ENCODE data around the gene UBE2G1.
"Not testable (repeated sequence)": the region's sequence is repeated elsewhere in the genome, so short reads cannot be mapped to it uniquely, and the experiment has no call there.

The UBE2G1 gene, protein sequence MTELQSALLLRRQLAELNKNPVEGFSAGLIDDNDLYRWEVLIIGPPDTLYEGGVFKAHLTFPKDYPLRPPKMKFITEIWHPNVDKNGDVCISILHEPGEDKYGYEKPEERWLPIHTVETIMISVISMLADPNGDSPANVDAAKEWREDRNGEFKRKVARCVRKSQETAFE

DNA sequence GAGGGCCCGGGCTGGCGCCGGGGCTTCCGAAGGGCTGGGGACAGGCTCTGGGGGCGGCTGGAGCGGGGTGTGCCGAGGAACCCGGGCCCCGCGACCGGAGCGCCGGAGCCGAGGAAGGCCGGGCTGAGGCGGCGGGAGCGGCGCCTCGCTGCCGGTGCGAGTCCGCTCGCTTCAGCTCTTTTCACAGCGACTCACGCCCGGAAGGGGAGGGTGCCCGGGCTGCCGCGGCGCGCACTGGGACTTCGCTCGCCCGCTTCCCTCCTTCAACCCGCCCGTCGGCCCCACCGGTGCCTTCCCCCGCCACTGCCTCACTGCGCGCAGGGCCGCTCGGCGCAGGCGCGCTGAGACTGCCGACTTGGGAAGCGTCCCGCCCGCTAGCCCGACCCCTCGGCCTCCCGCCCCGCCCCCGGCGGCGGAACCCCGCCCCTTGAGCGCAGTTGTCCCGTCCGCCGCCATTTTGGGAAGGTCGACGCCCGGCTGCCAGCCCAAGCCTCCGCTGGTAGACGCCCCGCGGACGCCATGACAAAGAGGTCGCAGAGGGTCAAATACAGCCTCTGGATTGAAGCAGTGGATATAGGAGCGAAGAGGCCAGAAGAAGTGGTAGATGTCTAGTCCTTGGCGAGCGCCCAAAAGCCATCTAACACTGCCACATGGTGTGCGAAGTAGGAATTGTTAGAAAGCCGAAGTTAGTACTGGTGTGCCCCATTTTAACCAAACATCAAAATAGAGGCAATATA lies at the start of gene UBE2G1:
UBE2G1 (minus strand) TSS at position 349 of the 737 bp plus-strand sequence. CDS start 359 bp downstream, outside the sequence.
- DNase-seq (ENCODE audit: low read depth), result peak; percentile 96

DNA sequence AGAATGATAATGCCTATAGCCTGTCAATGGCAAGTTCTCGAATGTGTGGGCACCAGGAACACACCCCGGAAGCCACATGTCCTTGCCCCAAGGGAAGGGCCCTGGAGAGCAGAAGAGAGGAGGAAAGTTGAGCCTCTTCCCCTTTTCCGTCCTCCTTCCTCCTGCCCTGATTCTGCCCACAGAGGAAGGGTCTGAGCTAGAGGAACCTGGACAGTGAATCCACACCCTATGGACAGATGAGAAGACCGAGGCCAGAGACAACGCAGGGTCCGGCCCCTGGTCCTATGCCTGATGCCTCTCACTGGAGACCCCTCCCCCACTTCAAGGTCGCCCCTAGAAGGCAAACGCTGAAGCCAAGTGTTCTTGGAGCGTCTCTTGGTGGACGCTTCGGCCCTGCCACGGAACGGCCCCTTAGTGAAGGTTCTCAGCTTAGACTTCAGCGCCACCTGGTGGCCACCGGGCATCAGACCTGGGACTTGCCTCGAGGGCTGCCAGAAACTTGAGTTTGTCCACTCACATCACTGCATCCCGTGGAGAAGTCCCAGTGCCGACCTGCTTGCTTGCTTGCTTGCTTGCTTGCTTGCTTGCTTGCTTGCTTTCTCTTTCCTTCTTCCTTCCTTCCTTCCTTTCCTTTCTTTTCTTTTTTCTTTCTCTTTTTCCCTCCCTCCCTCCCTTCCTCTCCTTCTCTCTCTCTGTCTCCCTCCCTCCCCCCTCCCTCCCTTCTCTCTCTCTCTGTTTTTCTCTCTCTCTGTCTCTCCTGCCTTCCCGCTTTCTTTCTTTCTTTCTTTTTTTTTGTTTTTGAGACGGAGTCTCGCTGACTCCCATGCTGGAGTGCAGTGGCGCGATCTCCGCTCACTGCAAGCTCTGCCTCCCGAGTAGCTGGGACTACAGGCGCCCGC lies 46.7 kb upstream of the UBE2G1 start:
- DNase-seq (ENCODE audit: low read depth), result peak; percentile 67

DNA sequence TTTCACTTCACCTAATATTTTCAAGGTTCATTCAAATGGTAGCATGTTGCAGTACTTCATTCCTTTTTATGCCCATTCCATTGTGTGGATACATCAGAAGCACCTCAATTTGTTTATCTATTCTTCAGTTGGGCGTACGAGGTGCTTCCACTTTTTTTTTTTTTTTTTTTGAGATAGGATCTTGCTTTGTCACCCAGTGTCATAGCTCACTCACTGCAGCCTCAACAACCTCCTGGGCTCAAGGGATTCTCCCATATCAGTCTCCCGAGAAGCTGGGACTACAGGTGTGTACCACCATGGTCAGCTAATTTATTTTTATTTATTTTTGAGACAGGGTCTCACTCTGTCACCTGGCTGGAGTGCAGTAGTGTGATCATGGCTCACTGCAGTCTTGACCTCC lies 44.7 kb upstream of the UBE2G1 start:
- DNase-seq (ENCODE audit: low read depth), result no peak

DNA sequence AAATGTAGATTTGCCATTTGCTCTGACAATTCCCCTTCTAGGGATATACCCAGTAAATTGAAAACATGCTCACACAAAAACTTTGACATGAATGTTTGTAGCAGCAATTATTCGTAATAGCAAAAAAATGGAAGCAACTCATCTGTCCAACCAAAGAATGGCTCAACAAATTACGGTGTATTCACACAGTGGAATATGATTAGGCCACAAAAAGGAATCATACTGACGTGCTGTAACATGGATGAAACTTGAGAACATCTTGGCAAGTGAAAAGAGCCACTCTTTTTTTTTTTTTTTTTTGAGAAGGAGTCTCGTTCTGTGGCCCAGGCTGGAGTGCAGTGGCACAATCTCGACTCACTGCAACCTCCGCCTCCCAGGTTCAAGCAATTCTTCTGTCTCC lies 43.2 kb upstream of the UBE2G1 start:
- no peak for DNase-seq (ENCODE audit: low read depth)

DNA sequence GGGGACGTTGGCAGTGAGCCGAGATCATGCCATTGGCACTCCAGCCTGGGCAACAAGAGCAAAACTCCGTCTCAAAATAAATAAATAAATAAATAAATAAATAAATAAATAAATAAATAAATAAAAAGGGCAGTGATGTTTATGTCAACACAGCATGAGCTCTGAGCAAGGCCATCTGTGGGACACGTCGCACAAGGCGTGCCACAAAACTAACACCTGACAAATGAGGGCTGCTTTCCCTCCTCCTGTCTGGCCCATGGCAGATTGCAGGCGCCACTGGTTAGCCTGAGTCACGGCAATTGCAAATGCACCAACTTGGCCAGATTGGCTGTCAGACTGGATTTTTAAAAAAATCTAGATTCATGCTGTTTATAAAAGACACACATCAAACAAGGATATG lies 41.4 kb upstream of the UBE2G1 start:
- DNase-seq (ENCODE audit: low read depth), result no peak

DNA sequence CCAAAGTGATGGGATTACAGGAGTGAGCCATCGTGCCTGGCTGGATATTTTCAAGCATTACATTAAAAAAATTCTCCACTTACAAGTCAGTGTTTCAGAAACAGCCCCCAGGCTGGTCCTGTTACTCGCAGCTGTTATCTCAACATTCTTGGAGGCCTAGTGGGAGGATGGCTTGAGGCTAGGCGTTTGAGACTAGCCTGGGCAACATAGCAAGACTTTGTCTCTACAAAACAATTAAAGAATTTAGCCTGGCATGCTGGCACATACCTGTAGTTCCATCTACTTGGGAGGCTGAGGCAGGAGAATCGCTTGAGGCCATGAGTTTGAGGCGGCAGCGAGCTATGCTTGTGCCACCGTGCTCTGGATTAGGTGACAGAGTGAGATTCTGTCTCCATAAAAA lies 40.7 kb upstream of the UBE2G1 start:
- no peak for DNase-seq (ENCODE audit: low read depth)

DNA sequence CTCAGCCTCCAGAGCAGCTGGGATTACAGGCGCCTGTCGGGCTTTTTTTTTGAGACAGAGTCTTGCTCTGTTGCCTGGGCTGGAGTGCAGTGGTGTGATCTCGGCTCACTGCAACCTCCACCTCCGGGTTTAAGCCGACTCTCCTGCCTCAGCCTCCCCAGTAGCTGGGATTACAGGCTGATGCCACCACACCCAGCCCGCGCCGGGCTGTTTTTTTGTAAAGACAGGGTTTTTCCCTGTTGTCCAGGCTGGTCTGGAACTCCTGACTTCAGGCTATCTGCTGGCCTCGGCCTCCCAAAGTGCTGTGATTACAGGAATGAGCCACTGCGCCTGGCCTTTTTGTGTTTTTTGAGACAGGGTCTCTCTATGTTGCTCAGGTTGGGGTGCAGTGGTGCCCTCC lies 39.9 kb upstream of the UBE2G1 start:
- no peak for DNase-seq (ENCODE audit: low read depth)

DNA sequence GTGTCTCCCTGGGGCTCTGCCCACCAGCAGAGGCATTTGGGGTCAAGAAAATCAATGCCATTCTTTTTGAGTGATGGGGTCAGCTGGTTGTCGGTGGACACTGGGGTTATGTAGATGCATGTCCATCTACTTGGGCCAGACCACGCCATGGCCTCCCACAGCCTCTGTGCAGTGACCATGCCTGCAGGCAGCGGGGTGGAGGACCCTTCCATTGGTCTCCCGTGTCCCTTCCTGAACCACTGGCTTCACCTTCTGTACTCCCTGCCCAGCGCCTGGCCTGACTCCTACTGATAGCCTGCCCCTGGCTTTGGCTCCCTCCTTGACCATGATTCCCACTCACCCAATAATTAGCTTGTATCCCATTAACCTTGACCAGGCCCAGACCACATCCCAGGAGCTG lies 39.2 kb upstream of the UBE2G1 start:
- DNase-seq (ENCODE audit: low read depth), result no peak

DNA sequence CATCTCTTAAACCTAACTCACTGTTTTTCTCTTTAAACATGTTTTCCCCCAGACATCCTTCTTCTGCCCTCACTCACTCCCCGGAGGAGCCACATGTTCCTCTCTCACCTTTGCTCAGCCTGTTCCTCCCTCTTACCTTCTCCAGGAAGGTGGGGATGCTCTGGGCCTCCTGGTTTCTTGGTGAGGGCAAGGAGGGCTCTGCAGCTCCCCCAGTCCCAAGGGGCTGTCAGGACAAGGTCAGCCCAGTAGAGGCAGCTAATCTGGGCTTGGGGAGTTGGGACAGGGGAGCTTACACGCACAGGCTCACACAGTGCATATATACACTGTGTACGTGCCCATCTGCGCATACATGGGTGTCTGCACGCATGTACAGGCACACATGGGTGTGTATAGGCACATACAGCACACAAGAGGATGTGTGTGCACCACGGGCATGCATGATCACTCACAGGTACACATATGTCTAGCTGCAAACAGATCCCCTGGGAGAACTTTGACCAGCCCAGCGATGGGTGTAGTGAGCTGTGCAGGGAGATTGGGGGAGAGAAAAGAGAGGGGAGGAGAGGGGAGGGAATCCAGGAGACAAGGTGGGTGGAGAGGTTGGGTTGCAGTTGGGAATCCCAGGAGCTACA lies 38.7 kb upstream of the UBE2G1 start:
- no peak for DNase-seq (ENCODE audit: low read depth)

DNA sequence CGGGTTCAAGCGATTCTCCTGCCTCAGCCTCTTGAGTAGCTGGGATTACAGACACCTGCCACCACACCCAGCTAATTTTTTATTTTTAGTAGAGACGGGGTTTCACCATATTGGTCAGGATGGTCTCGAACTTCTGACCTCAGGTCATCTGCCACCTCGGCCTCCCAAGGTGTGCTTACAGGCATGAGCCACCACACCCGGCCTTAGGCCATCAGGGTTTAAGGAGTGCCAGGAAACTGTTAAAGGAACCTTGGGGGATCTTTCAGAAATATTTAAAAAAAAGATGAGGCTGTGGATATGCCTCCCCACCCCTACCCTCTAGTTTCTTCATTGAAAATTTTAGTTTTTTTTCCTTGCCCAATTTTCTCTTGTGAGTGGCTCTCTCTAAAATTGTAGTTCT lies 31.4 kb upstream of the UBE2G1 start:
- no peak for DNase-seq (ENCODE audit: low read depth)

DNA sequence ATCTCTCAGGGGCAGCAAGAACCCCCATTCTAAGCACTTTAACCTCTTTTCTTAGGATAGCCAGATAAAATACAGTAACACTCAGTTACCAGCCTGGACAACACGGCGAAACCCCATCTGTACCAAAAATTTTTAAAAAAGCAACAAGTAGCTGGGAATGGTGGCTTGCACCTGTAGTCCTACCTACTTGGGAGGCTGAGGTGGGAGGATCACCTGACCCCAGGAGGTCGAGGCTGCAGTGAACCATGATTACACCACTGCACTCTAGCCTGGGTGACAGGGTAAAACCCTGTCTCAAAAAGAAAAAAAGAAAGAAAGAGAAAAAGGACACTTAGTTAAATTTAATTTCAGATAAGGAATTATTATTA lies 28.6 kb upstream of the UBE2G1 start:
- DNase-seq (ENCODE audit: low read depth), result no peak

DNA sequence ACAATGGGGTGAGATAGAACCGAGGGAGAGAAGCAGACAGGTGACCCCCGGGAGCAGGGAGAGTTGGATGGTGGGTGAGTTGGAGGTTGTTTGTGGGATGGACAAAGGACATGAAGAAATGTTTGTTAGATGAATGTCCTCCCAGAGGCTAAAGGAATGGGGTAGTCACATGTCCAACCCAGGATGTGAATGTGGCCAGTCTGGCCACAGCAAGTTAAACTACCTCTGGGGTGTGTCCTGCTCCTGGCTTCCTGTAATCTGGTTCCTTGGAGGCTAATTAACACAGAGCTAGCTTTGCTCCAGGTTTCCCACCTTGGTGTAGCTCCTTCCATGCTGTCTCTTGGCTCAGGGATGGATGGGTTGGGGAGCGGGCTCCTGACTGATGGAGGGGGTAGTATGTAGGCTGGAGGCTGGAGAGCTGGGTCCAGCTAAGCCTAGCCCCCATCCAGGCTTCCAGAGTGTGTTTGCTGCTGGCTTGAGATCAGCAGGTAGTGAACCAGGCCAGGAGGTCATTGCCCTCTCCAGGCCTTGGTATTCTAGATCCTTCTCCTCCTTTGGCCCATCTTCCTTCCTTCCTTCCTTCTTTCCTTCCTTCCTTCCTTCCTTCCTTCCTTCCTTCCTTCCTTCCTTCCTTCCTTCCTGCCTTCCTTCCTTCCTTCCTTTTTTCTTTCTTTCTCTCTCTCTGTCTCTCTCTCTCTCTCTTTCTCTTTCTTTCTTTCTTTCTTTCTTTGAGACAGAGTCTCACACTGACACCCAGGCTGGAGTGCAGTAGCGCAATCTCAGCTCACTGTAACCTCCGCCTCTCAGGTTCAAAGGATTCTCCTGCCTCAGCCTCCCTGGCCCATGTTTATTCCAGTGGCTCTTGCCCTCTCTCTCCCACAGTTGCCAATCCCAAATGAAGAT lies 28.0 kb upstream of the UBE2G1 start:
- no peak for DNase-seq (ENCODE audit: low read depth)

DNA sequence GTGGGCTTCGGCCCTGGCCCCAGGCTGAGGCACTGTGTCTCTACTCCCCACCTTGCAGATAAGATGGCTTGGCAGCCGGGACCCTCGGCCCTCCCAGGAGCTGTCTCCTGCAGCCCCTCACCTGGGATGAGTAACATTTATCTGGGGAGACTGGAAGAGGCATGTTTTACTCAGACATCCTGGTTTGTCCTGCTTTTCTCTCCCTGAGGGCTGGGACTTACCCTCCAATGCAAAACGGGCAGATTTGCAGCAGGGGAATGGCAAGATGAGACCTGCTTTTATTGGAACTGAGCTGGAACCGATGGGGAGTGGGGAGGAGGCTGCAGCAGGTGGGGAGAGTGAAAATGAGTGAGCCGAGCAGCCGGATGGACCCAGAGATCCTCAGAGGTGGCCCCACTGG lies 27.3 kb upstream of the UBE2G1 start:
- DNase-seq (ENCODE audit: low read depth), result no peak

DNA sequence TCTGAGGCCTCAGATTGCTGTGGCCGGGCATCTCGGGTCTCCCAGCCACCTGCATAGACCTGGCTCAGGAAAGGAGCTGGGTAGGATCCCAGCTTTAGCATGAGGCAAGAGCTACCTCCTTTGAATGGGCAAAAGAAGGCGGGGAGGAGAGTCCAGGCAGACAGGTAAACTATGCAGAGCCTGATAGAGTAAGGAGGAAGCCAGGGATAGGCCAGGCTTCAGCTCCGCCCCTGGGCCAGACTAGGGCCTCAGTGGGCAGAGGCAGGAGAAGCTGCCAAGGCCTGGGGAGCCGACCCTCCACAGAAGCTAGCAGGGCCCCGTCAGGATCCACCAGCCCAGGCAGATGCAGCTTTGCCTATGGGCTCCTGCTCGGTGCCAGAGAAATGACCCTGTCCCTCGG lies 22.6 kb upstream of the UBE2G1 start:
- no peak for DNase-seq (ENCODE audit: low read depth)

DNA sequence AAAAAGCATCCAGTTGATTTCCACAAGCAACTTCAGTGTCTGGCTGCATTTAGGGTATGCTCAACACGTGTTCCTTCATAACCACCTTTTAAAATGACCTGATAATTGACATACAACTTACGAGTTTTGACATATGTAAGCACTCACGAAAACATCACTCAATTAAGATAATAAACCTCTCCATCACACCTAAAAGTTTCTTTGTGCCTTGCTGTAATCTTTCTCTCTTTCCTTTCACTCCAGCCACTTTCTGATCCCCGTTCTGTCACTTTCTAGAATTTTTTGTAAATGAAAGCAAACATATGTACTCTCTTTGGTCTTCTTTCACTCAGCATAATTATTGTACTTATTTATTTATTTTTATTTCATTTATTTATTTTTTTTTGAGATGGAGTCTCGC lies 20.7 kb upstream of the UBE2G1 start:
- DNase-seq (ENCODE audit: low read depth), result no peak

DNA sequence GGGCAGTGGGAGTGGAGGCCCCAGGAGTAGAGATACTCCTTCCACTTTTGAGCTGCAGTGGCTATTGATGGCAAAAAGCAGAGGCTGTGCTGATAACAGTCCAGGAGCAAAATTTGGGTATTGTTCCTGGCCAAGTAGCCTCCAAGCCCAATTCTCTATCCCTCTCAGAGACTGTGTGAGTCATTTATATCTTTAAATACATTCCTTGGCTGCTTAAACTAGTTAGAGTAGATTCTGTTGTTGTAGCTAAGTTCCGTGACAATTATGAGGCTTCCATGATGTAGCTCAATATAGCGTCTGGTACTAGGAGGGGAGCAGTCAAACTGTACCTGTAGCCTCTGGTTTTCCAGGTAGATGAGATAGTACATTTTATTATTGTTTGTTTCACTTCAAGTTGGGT lies 19.9 kb upstream of the UBE2G1 start:
- DNase-seq (ENCODE audit: low read depth), result no peak

DNA sequence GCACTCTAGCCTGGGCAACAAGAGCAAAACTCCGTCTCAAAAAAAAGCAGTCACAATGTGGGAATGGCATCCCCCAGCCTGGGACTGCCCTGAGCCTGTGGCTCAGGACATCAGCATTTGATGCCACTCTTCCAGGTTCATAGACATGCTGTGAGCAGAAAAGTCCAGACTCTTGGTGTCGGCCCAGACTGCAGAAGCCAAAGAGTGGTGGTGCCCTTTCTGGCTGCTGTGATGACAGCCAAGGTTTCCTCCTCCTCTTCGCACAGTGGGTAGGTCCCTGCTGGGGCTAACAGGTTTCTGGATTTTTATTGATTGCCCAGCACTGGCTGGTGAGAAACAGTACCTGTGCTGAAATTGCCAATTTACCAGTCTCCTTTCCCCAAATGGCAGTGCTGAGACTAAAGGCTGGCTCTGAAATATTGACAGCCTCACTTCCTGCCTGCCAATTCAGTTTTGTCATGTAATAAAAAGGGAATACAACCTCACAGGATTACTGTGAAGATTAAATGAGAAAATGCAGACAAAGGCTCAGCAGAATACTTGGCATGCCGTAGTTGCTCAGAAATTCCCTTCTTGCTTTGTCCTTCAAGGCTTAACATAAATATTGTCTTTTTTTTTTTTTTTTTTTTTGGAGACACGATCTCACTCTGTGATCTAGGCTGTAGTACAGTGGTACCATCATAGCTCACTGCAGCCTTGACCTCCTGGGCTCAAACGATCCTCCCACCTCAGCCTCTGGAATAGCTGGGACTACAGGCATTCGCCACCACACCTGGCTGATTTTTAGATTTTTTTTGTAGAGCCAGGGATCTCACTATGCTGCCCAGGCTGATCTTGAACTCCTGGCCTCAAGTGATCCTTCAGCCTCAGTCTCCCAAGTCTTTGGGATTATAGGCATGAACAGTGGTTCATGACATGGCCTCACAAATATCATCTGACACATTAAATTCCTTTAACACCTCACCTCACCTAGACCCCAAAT lies 15.5 kb upstream of the UBE2G1 start:
- DNase-seq (ENCODE audit: low read depth), result no peak

DNA sequence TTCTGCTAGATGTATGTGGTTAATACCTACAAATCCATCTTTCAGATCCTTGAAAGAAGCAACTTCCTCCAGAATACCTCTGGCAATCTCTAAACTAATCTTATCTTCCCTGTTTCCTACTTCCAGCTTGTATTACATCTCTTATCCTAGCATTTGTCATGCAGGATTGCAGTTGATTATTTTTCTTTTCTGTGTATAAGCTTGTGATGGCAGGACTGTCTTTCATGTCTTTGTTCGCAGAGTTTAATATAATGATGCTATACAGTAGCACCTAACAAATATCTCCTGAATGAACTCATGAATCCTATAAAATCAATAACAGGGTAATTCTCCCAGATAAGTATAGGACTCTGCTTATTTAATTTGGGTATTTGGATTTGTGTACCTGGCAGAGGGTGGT lies 12.2 kb upstream of the UBE2G1 start:
- no peak for DNase-seq (ENCODE audit: low read depth)

DNA sequence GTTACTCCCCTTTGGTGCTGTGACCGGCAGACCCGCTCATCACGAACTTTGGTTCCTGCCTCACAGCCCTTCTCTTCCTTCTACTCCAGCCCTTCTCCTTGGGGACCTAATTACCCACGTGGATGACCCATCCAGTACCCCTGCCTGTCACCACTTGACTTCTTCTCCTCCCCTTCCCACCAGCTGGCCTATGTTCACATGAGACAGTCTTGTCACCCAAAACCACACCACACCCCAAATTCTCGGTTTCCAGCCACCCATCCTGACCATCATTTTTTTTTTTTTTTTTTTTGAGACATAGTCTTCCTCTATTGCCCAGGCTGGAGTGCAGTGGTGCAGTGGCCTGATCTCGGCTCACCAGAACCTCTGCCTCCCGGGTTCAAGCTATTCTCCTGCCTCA lies 10.8 kb upstream of the UBE2G1 start:
- DNase-seq (ENCODE audit: low read depth), result not testable (repeated sequence)

DNA sequence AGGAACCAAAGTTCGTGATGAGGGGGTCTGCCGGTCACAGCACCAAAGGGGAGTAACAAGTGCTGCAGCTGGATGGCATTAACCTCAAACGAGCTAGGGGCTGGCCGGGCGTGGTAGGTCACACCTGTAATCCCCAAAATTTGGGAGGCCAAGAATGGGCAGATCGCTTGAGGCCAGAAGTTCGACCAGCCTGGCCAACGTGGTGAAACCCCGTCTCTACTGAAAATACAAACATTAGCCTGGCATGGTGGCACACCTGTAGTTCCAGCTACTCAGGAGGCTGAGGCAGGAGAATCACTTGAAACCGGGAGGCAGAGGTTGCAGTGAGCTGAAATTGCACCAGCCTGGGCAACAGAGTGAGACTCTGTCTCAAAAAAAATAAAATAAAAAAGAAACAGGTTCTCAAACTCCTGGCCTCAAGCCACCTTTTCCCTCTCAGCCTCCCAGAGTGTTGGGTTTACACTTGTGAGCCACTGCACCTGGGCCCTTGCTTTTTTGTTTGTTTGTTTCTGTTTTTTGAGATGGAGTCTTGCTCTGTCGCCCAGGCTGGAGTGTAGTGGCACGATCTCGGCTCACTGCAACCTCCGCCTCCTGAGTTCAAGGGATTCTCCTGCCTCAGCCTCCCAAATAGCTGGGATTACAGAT lies 9.4 kb upstream of the UBE2G1 start:
- not testable (repeated sequence) for DNase-seq (ENCODE audit: low read depth)

Data from T-helper 22 cell (primary cell).